B cell (primary cell): ENCODE measurements around the gene EPSTI1. TPM values are rescaled to one million over a fixed set of nuclear protein-coding genes. Genes with fewer than 3 reads are reported as not detected.

Experiments used
- ATAC-seq: fragments of 200-7000 bp; cut with Tn5 transposase; one replicate; pipeline ENCODE4 v1.10.0; 2021; ENCODE audit warnings: low read depth, mild to moderate bottlenecking, moderate number of reproducible peaks, moderate library complexity
- CTCF ChIA-PET: fragments of 350-600 bp; sonication (Branson Sonifier 250); formaldehyde crosslinking; loops from one replicate; lab custom pipeline; 2021; ENCODE audit warnings: antibody characterized with exemption, inconsistent platforms; lab: Charles Lee
- POLR2A ChIA-PET: fragments of 350-600 bp; sonication (Branson Sonifier 250); formaldehyde crosslinking; loops from one replicate; lab custom pipeline; 2021; ENCODE audit warnings: antibody characterized with exemption; lab: Charles Lee
- DNase-seq: peaks from one replicate; pipeline ENCODE4 v3.0.0; 2013
- H2AFZ ChIP-seq: 2 replicates; pipeline ENCODE4 v1.6.1; 2012; ENCODE audit warnings: mild to moderate bottlenecking, low read depth, low read length; ENCODE audit not compliant: insufficient read depth, poor library complexity, severe bottlenecking
- H3K27ac ChIP-seq, 2 donors: 1 replicate in 1 of 2; 2 replicates in 1 of 2; pipeline ENCODE4 v1.5.1; 2012 to 2013; ENCODE audit warnings: low read length in 2 of 2, mild to moderate bottlenecking in 2 of 2, moderate library complexity in 1 of 2
- H3K27me3 ChIP-seq, 4 experiments: fragments of 200-600 bp in 1 of 4; sonication (generic) in 1 of 4; replicated peaks in 1 of 4; 1 replicate in 2 of 4; 2 replicates in 2 of 4; pipeline versions ENCODE4 v1.6.1 to v1.7.0; 2013 to 2016; ENCODE audit warnings: low read length in 3 of 4, mild to moderate bottlenecking in 2 of 4, mixed read lengths in 1 of 4, moderate library complexity in 1 of 4; ENCODE audit not compliant: insufficient read depth in 4 of 4, control insufficient read depth in 3 of 4; ENCODE audit errors: control extremely low read depth in 1 of 4
- H3K36me3 ChIP-seq, 2 experiments: replicated peaks in 1 of 2; 1 replicate in 1 of 2; 2 replicates in 1 of 2; pipeline versions ENCODE4 v1.6.1 to v1.7.1; 2013; ENCODE audit warnings: low read length in 1 of 2; ENCODE audit not compliant: insufficient read depth in 2 of 2, control insufficient read depth in 1 of 2; ENCODE audit errors: control extremely low read depth in 1 of 2, extremely low read depth in 1 of 2
- H3K4me1 ChIP-seq, 2 donors: fragments of 200-600 bp in 1 of 2; sonication (generic) in 1 of 2; 1 replicate in 1 of 2; 2 replicates in 1 of 2; pipeline versions ENCODE4 v1.5.1 to v1.6.1; 2013 to 2017; ENCODE audit warnings: low read length in 2 of 2; ENCODE audit not compliant: control insufficient read depth in 2 of 2, insufficient read depth in 2 of 2
- H3K4me2 ChIP-seq: replicated peaks from 2 replicates; pipeline ENCODE3; 2012; ENCODE audit warnings: mild to moderate bottlenecking, low read depth, low read length; ENCODE audit not compliant: poor library complexity, severe bottlenecking
- H3K4me3 ChIP-seq, 5 experiments: fragments of 200-600 bp in 1 of 5; sonication (generic) in 1 of 5; 1 replicate in 3 of 5; 2 replicates in 2 of 5; pipeline versions ENCODE4 v1.5.1 to v1.7.0; 2011 to 2016; ENCODE audit warnings: low read length in 4 of 5, mild to moderate bottlenecking in 4 of 5, low read depth in 2 of 5, control low read depth in 1 of 5, moderate library complexity in 1 of 5; ENCODE audit not compliant: insufficient read depth in 1 of 5; ENCODE audit errors: control extremely low read depth in 1 of 5, extremely low read depth in 1 of 5
- H3K79me2 ChIP-seq: fragments of 200-600 bp; sonication (generic); one replicate; pipeline ENCODE4 v1.6.0; 2016; ENCODE audit warnings: low read length; ENCODE audit not compliant: control insufficient read depth, insufficient read depth
- H3K9ac ChIP-seq: fragments of 200-600 bp; sonication (generic); 2 replicates; pipeline ENCODE4 v1.6.1; 2017; ENCODE audit warnings: mild to moderate bottlenecking, low read length, moderate library complexity
- H3K9me3 ChIP-seq, 3 donors: one replicate each; pipeline versions ENCODE4 v1.6.1 to v1.7.1; 2013; ENCODE audit warnings: low read length in 2 of 3; ENCODE audit not compliant: control insufficient read depth in 2 of 3, insufficient read depth in 1 of 3; ENCODE audit errors: control extremely low read depth in 1 of 3
- H4K20me1 ChIP-seq: 2 replicates; pipeline ENCODE4 v1.6.0; 2012; ENCODE audit warnings: mild to moderate bottlenecking, low read length; ENCODE audit not compliant: insufficient read depth, control insufficient read depth, poor library complexity, severe bottlenecking
- H3K27ac Mint-ChIP-seq: one replicate; pipeline ENCODE4 v1.8.0; 2021; ENCODE audit warnings: mixed read lengths
- H3K27me3 Mint-ChIP-seq: one replicate; pipeline ENCODE4 v1.8.0; 2021; ENCODE audit warnings: mixed read lengths
- H3K4me1 Mint-ChIP-seq: one replicate; pipeline ENCODE4 v1.8.0; 2021; ENCODE audit warnings: mixed read lengths
- H3K4me3 Mint-ChIP-seq: one replicate; pipeline ENCODE4 v1.8.0; 2021; ENCODE audit warnings: mixed read lengths
- H3K9me3 Mint-ChIP-seq: one replicate; pipeline ENCODE4 v1.8.0; 2022; ENCODE audit warnings: mixed read lengths; ENCODE audit not compliant: insufficient read depth
- EZH2 ChIP-seq: IDR thresholded peaks from 2 replicates; pipeline ENCODE4 v1.6.1; 2012; ENCODE audit warnings: borderline replicate concordance, low read depth, mild to moderate bottlenecking, moderate library complexity, low read length; ENCODE audit not compliant: insufficient read depth, poor library complexity, severe bottlenecking
- WGBS: methylation state at CpG from one replicate; pipeline ENCODE4 v1.1.5; 2013; ENCODE audit warnings: missing lambda C conversion rate; ENCODE audit not compliant: insufficient coverage; 5-methylcytosine and 5-hydroxymethylcytosine counted together
- intact Hi-C: fragments of 100-400 bp; cut with micrococcal nuclease; formaldehyde crosslinking; loops from one replicate; pipeline ENCODE4 v1.10.0; 2022
- polyA plus RNA-seq: library from polyadenylated mRNA; depleted of rRNA; stranded (reverse); fragments of >200 nt; gene quantifications from 2 replicates; pipeline ENCODE4 v1.2.3, GENCODE V29; 2012
- total RNA-seq, 2 donors: library from RNA; stranded (reverse); fragments of 120-200 nt in 1 of 2; gene quantifications; 1 replicate in 1 of 2; 2 replicates in 1 of 2; pipeline versions ENCODE4 v1.2.3 to v1.2.4, GENCODE V29; 2013 to 2022
- TF ChIP-seq, protein P1 (sequence below): fragments of 200-600 bp; IDR thresholded peaks from one replicate; pipeline ENCODE4 v1.8.0; 2022; ENCODE audit warnings: antibody characterized with exemption, mild to moderate bottlenecking

The EPSTI1 gene
- total and polyA plus RNA-seq, 2 donors (not counting 1 experiment from before 2014, with no cell fraction given): 13.4 to 41.8 TPM

DNA sequence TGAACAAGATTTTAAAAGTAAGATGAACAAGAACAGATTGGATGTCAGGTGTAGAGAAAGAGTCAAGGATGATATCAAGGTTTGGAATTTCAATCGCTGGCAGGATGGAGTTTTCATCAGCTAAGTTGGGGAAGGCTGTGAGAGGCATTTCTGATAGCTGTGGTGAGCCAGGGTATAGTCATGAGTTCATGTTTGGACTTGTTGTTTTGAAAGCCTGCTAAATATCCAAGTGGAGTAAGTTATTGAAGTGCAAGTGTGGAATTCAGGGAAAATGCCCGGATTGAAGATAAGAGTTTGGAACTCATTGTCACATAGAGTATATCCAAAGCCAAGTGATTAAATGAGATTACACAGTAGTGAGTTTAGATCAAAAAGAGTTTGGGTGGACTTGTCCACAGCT lies 11.0 kb upstream of the EPSTI1 start:
- no peak for TF ChIP-seq EZH2
- TF ChIP-seq, protein P1, sequence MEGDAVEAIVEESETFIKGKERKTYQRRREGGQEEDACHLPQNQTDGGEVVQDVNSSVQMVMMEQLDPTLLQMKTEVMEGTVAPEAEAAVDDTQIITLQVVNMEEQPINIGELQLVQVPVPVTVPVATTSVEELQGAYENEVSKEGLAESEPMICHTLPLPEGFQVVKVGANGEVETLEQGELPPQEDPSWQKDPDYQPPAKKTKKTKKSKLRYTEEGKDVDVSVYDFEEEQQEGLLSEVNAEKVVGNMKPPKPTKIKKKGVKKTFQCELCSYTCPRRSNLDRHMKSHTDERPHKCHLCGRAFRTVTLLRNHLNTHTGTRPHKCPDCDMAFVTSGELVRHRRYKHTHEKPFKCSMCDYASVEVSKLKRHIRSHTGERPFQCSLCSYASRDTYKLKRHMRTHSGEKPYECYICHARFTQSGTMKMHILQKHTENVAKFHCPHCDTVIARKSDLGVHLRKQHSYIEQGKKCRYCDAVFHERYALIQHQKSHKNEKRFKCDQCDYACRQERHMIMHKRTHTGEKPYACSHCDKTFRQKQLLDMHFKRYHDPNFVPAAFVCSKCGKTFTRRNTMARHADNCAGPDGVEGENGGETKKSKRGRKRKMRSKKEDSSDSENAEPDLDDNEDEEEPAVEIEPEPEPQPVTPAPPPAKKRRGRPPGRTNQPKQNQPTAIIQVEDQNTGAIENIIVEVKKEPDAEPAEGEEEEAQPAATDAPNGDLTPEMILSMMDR: no peak
- DNase-seq (no peak), ATAC-seq (no peak)
- H3K9ac ChIP-seq: no peak overlapping the region
- H3K36me3 ChIP-seq: no peaks in the 10 kb centered on the region
- H3K27ac ChIP-seq: no peak overlapping the region
- 100% methylated on average over 1 of the region's 2 CpGs for WGBS
- no peaks in the 10 kb centered on the region for H3K27me3 Mint-ChIP-seq
- H2AFZ ChIP-seq: no peak overlapping the region
- H4K20me1 ChIP-seq: no peaks in the 10 kb centered on the region
- intact Hi-C loops: no loop called here
- ChIA-PET CTCF (no interaction called here), POLR2A (no interaction called here)
- H3K4me1 Mint-ChIP-seq: no peaks in the 10 kb centered on the region
- H3K4me1 ChIP-seq: no peaks in the 10 kb centered on the region
- peaks cover 0 to 4% (median 0%) of the 10 kb centered on the region in 3 donors for H3K9me3 ChIP-seq
- no peak overlapping the region for H3K27ac Mint-ChIP-seq
- H3K79me2 ChIP-seq: no peaks in the 10 kb centered on the region
- no peak overlapping the region for H3K4me2 ChIP-seq
- no peak overlapping the region for H3K4me3 Mint-ChIP-seq
- H3K27me3 ChIP-seq: no peaks in the 10 kb centered on the region
- H3K4me3 ChIP-seq: no peak overlapping the region
- no peaks in the 10 kb centered on the region for H3K9me3 Mint-ChIP-seq

DNA sequence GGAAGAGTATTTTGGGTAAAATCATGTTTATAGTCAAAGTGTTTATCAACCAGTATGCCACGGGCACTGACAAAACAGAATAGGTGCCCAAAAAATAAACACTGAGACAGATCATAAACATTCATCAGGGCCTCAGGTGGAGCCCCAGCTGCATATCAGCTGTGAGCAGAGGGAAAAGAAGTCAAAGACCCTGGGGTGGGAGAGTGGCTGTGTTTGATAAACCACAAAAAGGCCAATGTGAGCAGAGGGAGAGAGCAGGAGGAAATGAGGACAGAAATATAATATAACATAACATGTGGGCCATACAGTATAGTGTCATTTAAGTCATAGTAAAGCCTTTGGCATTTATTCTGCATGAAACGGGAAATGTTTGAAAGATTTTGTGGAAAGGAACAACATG lies 10.0 kb upstream of the EPSTI1 start:
- no peak overlapping the region for H3K27ac Mint-ChIP-seq
- H3K9me3 Mint-ChIP-seq: no peaks in the 10 kb centered on the region
- ChIA-PET CTCF (no interaction called here), POLR2A (no interaction called here)
- TF ChIP-seq, protein P1: no peak
- Histone ChIP-seq H3K4me1 (no peaks in the 10 kb centered on the region), H3K4me3 (no peak overlapping the region), H3K79me2 (no peaks in the 10 kb centered on the region), H3K36me3 (no peaks in the 10 kb centered on the region), H3K9me3 (peaks cover 0 to 4% (median 0%) of the 10 kb centered on the region in 3 donors), H3K9ac (no peak overlapping the region), H3K27ac (no peak overlapping the region), H4K20me1 (no peaks in the 10 kb centered on the region), H2AFZ (no peak overlapping the region), H3K4me2 (no peak overlapping the region), H3K27me3 (no peaks in the 10 kb centered on the region)
- WGBS: 100% methylated on average over 1 of the region's 2 CpGs
- H3K4me3 Mint-ChIP-seq: no peak overlapping the region
- no peak for ATAC-seq
- no peaks in the 10 kb centered on the region for H3K4me1 Mint-ChIP-seq
- no peaks in the 10 kb centered on the region for H3K27me3 Mint-ChIP-seq
- DNase-seq: no peak
- intact Hi-C loops: no loop called here
